Tibial nerve (tissue), 4 donors: ENCODE results near the gene MADD. TPM values are rescaled to one million over a fixed set of nuclear protein-coding genes. Genes with fewer than 3 reads are reported as not detected.

Source experiments
- DNase-seq, 2 donors: peaks; one replicate each; pipeline ENCODE4 v3.0.0-alpha.2; 2019; ENCODE audit warnings: low spot score in 2 of 2
- H3K27ac ChIP-seq, 4 donors: fragments of 200-600 bp; sonication (generic) in 3 of 4; one replicate each; pipeline ENCODE4 v1.5.1; 2017 to 2019; ENCODE audit warnings: mild to moderate bottlenecking in 1 of 4
- H3K27me3 ChIP-seq, 2 donors: fragments of 200-600 bp; sonication (generic) in 1 of 2; one replicate each; pipeline versions ENCODE4 v1.5.1 to v1.6.0; 2017 to 2019
- H3K36me3 ChIP-seq, 3 donors: fragments of 200-600 bp; sonication (generic); one replicate each; pipeline ENCODE4 v1.5.1; 2018 to 2019
- H3K4me1 ChIP-seq, 4 donors: fragments of 200-600 bp; sonication (generic) in 3 of 4; one replicate each; pipeline ENCODE4 v1.5.1; 2017 to 2019
- H3K4me3 ChIP-seq, 4 donors: fragments of 200-600 bp; sonication (generic) in 3 of 4; one replicate each; pipeline ENCODE4 v1.5.1; 2017 to 2019; ENCODE audit warnings: mild to moderate bottlenecking in 1 of 4, moderate library complexity in 1 of 4
- H3K9me3 ChIP-seq, 4 donors: fragments of 200-600 bp; sonication (generic) in 3 of 4; one replicate each; pipeline ENCODE4 v1.5.1; 2017 to 2019
- CTCF ChIP-seq, 5 experiments: fragments of 200-600 bp in 3 of 5; fragments of 450-650 bp in 2 of 5; sonication (generic) in 3 of 5; IDR thresholded peaks; one replicate each; pipeline ENCODE4 v1.5.1; 2016 to 2019; ENCODE audit warnings: antibody characterized with exemption in 5 of 5, mild to moderate bottlenecking in 3 of 5, moderate library complexity in 2 of 5
- EP300 ChIP-seq, 2 donors: sonication (generic); formaldehyde crosslinking; IDR thresholded peaks; one replicate each; pipeline ENCODE4 v1.6.1; 2017; ENCODE audit warnings: antibody characterized with exemption in 2 of 2, mild to moderate bottlenecking in 1 of 2
- POLR2A ChIP-seq, 2 donors: fragments of 450-650 bp; IDR thresholded peaks; one replicate each; pipeline ENCODE4 v1.6.1; 2017; ENCODE audit warnings: antibody characterized with exemption in 2 of 2, mild to moderate bottlenecking in 2 of 2, moderate library complexity in 2 of 2
- WGBS, 2 donors: methylation state at CpG; one replicate each; pipeline ENCODE4 v1.1.5; 2018; 5-methylcytosine and 5-hydroxymethylcytosine counted together
- total RNA-seq, 4 donors: library from RNA; depleted of rRNA; stranded (reverse); fragments of >200 nt; gene quantifications; one replicate each; pipeline ENCODE4 v1.1.0, GENCODE V29; 2016

The MADD gene
- total RNA-seq, 4 donors from 2014 or later: 41.9 to 68.0 (median 52.2) TPM

GRCh38 chr11:47289856-47290255 is 19.9 kb downstream of the MADD start:
- WGBS, 2 donors: 92 to 93% methylated on average over 15 of the region's 15 CpGs
- Histone ChIP-seq H3K27ac (no peak overlapping the region), H3K4me3 (no peak overlapping the region), H3K27me3 (no peaks in the 10 kb centered on the region), H3K9me3 (no peaks in the 10 kb centered on the region), H3K4me1 (no peaks in the 10 kb centered on the region), H3K36me3 (peaks cover 12 to 97% (median 27%) of the 10 kb centered on the region in 3 donors)
- TF ChIP-seq POLR2A (IDR thresholded peaks at IDR 0.05): no peak
- TF ChIP-seq CTCF (IDR thresholded peaks at IDR 0.05): no peak
- no peak for TF ChIP-seq EP300 (IDR thresholded peaks at IDR 0.05)
- DNase-seq: no peak

- Histone ChIP-seq H3K4me1 (no peaks in the 10 kb centered on the region), H3K4me3 (no peak overlapping the region), H3K36me3 (peaks cover 0 to 98% (median 38%) of the 10 kb centered on the region in 3 donors), H3K27ac (no peak overlapping the region), H3K9me3 (peaks cover 0 to 29% (median 4%) of the 10 kb centered on the region in 4 donors), H3K27me3 (no peaks in the 10 kb centered on the region)
- TF ChIP-seq EP300 (IDR thresholded peaks at IDR 0.05) (no peak), CTCF (IDR thresholded peaks at IDR 0.05) (no peak), POLR2A (IDR thresholded peaks at IDR 0.05) (no peak)
- 94 to 98% methylated on average over 5 of the region's 5 CpGs for WGBS, 2 donors
- no peak for DNase-seq
Observed at GRCh38 chr11:47295385-47295784, 25.5 kb downstream of the MADD start.

GRCh38 chr11:47296045-47296444 is 26.1 kb downstream of the MADD start:
- H3K9me3 ChIP-seq: peaks cover 0 to 29% (median 4%) of the 10 kb centered on the region in 4 donors
- H3K4me1 ChIP-seq: no peaks in the 10 kb centered on the region
- no peak overlapping the region for H3K27ac ChIP-seq
- no peaks in the 10 kb centered on the region for H3K27me3 ChIP-seq
- no peak for DNase-seq
- 87 to 91% methylated on average over 4 of the region's 4 CpGs for WGBS, 2 donors
- H3K4me3 ChIP-seq: no peak overlapping the region
- peaks cover 0 to 98% (median 38%) of the 10 kb centered on the region in 3 donors for H3K36me3 ChIP-seq
- no peak for TF ChIP-seq POLR2A (IDR thresholded peaks at IDR 0.05)
- TF ChIP-seq EP300 (IDR thresholded peaks at IDR 0.05): no peak
- TF ChIP-seq CTCF (IDR thresholded peaks at IDR 0.05): no peak

GRCh38 chr11:47299078-47299477 is 29.1 kb downstream of the MADD start:
- no peak overlapping the region for H3K27ac ChIP-seq
- no peaks in the 10 kb centered on the region for H3K4me1 ChIP-seq
- peaks cover 0 to 98% (median 58%) of the 10 kb centered on the region in 3 donors for H3K36me3 ChIP-seq
- WGBS, 2 donors: 94 to 96% methylated on average over 3 of the region's 3 CpGs
- H3K4me3 ChIP-seq: no peak overlapping the region
- no peak for DNase-seq
- TF ChIP-seq POLR2A (IDR thresholded peaks at IDR 0.05) (no peak), CTCF (IDR thresholded peaks at IDR 0.05) (no peak), EP300 (IDR thresholded peaks at IDR 0.05) (no peak)
- no peaks in the 10 kb centered on the region for H3K27me3 ChIP-seq
- H3K9me3 ChIP-seq: peaks cover 0 to 43% (median 7%) of the 10 kb centered on the region in 4 donors

- TF ChIP-seq EP300 (IDR thresholded peaks at IDR 0.05) (no peak), CTCF (IDR thresholded peaks at IDR 0.05) (no peak), POLR2A (IDR thresholded peaks at IDR 0.05) (no peak)
- no peak for DNase-seq
- no peaks in the 10 kb centered on the region for H3K27me3 ChIP-seq
- H3K4me1 ChIP-seq: peaks cover 0 to 16% (median 0%) of the 10 kb centered on the region in 4 donors
- 95 to 100% methylated on average over 1 of the region's 1 CpG for WGBS, 2 donors
- peaks cover 0 to 100% (median 53%) of the 10 kb centered on the region in 3 donors for H3K36me3 ChIP-seq
- no peak overlapping the region for H3K4me3 ChIP-seq
- H3K27ac ChIP-seq: no peak overlapping the region
- peaks cover 0 to 37% (median 7%) of the 10 kb centered on the region in 4 donors for H3K9me3 ChIP-seq
Observed at GRCh38 chr11:47302853-47303252, 32.9 kb downstream of the MADD start.
